ENCODE measurements around the gene SMIM28.

The SMIM28 gene

DNA sequence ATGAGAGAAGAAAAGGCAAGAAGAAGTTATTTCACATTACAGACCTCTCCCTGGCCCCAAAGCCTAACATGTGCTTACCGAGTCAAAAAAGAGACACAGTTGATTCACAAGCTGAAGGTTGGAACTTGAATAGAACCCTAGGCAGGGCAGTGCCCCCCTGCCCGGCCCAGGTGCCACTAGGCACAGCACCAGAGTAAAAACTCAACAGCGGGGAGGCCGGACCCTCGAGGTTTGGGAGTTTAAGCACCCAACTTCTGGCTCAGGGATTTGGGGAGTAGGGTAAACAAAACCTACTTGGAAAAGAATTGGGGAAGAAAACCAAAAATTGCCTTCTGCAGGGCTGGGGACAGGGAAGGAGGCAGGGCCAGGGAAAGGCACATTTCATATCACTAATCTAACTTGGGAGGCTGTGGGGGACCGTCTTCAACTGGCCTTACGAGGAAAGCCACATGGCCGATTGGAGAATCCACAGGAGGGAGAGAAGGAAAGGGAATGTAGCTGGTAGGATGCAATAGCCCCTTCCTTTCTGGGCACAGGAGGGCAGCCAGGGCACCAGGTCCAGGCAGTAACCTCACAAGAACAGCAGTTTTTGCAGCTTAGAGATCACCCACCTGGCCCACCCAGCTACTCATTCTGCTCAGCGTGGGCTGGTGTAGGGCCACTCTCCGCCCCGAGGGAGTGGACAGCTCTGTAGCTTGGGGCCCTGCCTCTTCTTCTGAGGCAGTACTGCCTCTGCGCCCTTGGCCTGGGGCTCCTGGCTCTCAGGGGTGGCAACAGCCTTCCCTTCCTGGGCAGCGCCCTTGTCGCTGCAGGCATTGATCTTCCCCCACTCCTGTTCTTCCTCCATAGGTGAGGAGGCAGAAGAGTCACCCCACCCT is 24.5 kb downstream of the SMIM28 start:
- Histone ChIP-seq H3K27me3 (ENCODE audit: control insufficient read depth, low read length) (0 out of 2 replicates have a peak, but pooled peaks cover 3% of the 10 kb centered on the region), H3K4me2 (ENCODE audit: low read length) (no peak overlapping the region), H3K4me3 (ENCODE audit: low read length) (no peak overlapping the region), H3K36me3 (ENCODE audit: control insufficient read depth, low read length) (peaks cover 17% of the 10 kb centered on the region), H3F3A (ENCODE audit: control insufficient read depth, insufficient read depth) (peaks cover 3% of the 10 kb centered on the region), H3K4me1 (ENCODE audit: control insufficient read depth, low read length) (peaks cover 16% of the 10 kb centered on the region), H3K9me3 (ENCODE audit: control insufficient read depth, insufficient read depth, low read length) (no peaks in the 10 kb centered on the region), H3K9me2 (replicated peaks; ENCODE audit: control insufficient read depth, low read length) (no peaks in the 10 kb centered on the region), H3K79me2 (ENCODE audit: control insufficient read depth, low read length) (no peaks in the 10 kb centered on the region), H4K20me1 (ENCODE audit: control insufficient read depth, insufficient read depth, low read depth, low read length) (no peaks in the 10 kb centered on the region), H3K27ac (ENCODE audit: low read depth, low read length) (no peak overlapping the region)
- TF ChIP-seq, protein P1, sequence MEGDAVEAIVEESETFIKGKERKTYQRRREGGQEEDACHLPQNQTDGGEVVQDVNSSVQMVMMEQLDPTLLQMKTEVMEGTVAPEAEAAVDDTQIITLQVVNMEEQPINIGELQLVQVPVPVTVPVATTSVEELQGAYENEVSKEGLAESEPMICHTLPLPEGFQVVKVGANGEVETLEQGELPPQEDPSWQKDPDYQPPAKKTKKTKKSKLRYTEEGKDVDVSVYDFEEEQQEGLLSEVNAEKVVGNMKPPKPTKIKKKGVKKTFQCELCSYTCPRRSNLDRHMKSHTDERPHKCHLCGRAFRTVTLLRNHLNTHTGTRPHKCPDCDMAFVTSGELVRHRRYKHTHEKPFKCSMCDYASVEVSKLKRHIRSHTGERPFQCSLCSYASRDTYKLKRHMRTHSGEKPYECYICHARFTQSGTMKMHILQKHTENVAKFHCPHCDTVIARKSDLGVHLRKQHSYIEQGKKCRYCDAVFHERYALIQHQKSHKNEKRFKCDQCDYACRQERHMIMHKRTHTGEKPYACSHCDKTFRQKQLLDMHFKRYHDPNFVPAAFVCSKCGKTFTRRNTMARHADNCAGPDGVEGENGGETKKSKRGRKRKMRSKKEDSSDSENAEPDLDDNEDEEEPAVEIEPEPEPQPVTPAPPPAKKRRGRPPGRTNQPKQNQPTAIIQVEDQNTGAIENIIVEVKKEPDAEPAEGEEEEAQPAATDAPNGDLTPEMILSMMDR (IDR thresholded peaks at IDR 0.05; ENCODE audit: low read depth, low read length, poor library complexity, severe bottlenecking): no peak
- TF ChIP-seq EZH2phosphoT487 (IDR thresholded peaks at IDR 0.05; ENCODE audit: borderline replicate concordance, low read length): no peak

DNA sequence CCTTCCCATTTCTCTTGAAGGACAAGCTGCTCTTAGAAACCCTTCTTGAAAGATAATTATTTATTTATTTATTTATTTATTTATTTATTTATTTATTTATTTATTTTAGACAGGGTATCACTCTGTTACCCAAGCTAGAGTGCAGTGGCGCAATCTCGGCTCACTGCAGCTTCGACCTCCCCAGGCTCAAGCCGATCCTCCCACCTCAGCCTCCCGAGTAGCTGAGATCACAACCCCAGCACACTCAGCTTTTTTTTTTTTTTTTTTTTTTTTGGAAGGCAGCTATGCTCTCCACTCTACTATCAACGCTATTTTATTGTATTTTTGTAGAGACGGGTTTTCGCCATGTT is 25.1 kb downstream of the SMIM28 start:
- no peaks in the 10 kb centered on the region for H4K20me1 ChIP-seq (ENCODE audit: control insufficient read depth, insufficient read depth, low read depth, low read length)
- peaks cover 16% of the 10 kb centered on the region for H3K4me1 ChIP-seq (ENCODE audit: control insufficient read depth, low read length)
- peak overlapping the region; percentile 98 for H3K4me3 ChIP-seq (ENCODE audit: low read length)
- H3K9me3 ChIP-seq (ENCODE audit: control insufficient read depth, insufficient read depth, low read length): no peaks in the 10 kb centered on the region
- TF ChIP-seq, protein P1 (IDR thresholded peaks at IDR 0.05; ENCODE audit: low read depth, low read length, poor library complexity, severe bottlenecking): no peak
- TF ChIP-seq EZH2phosphoT487 (IDR thresholded peaks at IDR 0.05; ENCODE audit: borderline replicate concordance, low read length): no peak
- no peaks in the 10 kb centered on the region for H3K9me2 ChIP-seq (replicated peaks; ENCODE audit: control insufficient read depth, low read length)
- H3K27me3 ChIP-seq (ENCODE audit: control insufficient read depth, low read length): 0 out of 2 replicates have a peak, but pooled peaks cover 3% of the 10 kb centered on the region
- peaks cover 3% of the 10 kb centered on the region for H3F3A ChIP-seq (ENCODE audit: control insufficient read depth, insufficient read depth)
- peaks cover 23% of the 10 kb centered on the region for H3K36me3 ChIP-seq (ENCODE audit: control insufficient read depth, low read length)
- no peaks in the 10 kb centered on the region for H3K79me2 ChIP-seq (ENCODE audit: control insufficient read depth, low read length)
- H3K4me2 ChIP-seq (ENCODE audit: low read length): peak overlapping the region; percentile 100
- no peak overlapping the region for H3K27ac ChIP-seq (ENCODE audit: low read depth, low read length)

DNA sequence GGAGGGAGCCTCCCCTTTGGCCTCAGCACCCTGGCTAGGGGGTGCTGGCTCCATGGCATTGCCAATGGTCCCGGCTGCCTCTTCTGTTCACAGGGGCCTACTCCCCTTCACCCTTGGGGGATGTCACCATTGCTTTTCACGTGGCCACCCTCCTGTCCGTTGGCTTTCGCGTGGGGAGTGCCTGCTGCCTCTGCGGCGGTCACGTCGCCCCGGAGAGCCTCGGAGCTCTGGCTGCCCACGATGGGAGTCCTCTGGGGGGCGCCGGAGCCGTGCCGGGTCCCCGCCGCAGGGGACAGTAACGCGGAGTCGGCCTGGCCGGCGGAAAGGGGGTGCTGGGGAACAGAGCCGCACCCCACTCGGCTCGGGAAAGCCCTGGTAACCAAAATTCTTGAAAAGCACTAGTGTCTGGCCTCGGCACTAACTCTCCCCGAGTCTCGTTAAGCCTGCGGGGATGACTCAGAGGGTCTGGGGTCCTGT is 25.7 kb downstream of the SMIM28 start:
- H3K27ac ChIP-seq (ENCODE audit: low read depth, low read length): no peak overlapping the region
- peak overlapping the region; percentile 98 for H3K4me3 ChIP-seq (ENCODE audit: low read length)
- H3K4me1 ChIP-seq (ENCODE audit: control insufficient read depth, low read length): peaks cover 16% of the 10 kb centered on the region
- H3K27me3 ChIP-seq (ENCODE audit: control insufficient read depth, low read length): 0 out of 2 replicates have a peak, but pooled peaks cover 3% of the 10 kb centered on the region
- peaks cover 29% of the 10 kb centered on the region for H3K36me3 ChIP-seq (ENCODE audit: control insufficient read depth, low read length)
- no peaks in the 10 kb centered on the region for H3K9me2 ChIP-seq (replicated peaks; ENCODE audit: control insufficient read depth, low read length)
- H3K4me2 ChIP-seq (ENCODE audit: low read length): peak overlapping the region; percentile 100
- H3K79me2 ChIP-seq (ENCODE audit: control insufficient read depth, low read length): no peaks in the 10 kb centered on the region
- H3K9me3 ChIP-seq (ENCODE audit: control insufficient read depth, insufficient read depth, low read length): no peaks in the 10 kb centered on the region
- no peak for TF ChIP-seq EZH2phosphoT487 (IDR thresholded peaks at IDR 0.05; ENCODE audit: borderline replicate concordance, low read length)
- TF ChIP-seq, protein P1 (IDR thresholded peaks at IDR 0.05; ENCODE audit: low read depth, low read length, poor library complexity, severe bottlenecking): peak; percentile 52
- H4K20me1 ChIP-seq (ENCODE audit: control insufficient read depth, insufficient read depth, low read depth, low read length): no peaks in the 10 kb centered on the region
- H3F3A ChIP-seq (ENCODE audit: control insufficient read depth, insufficient read depth): peaks cover 3% of the 10 kb centered on the region
